ENCODE data around the gene PINLYP. TPM values are rescaled to one million over a fixed set of nuclear protein-coding genes. Genes with fewer than 3 reads are reported as not detected.

Gene PINLYP
- total and polyA plus RNA-seq, 2 donors (not counting 3 experiments of a cell fraction or from before 2014, with no cell fraction given), result 5.5 TPM

GRCh38 chr19:43545981-43546380 is 29.6 kb upstream of the PINLYP start:
- Histone ChIP-seq H3K4me3 (replicated peaks in 1 of 3; ENCODE audit: insufficient read depth in 1 of 3, low read depth in 1 of 3, low read length in 3 of 3) (no peak overlapping the region), H3K79me2 (ENCODE audit: control insufficient read depth, insufficient read depth, low read length) (no peaks in the 10 kb centered on the region), H3K4me1 (ENCODE audit: control insufficient read depth, extremely low read depth, insufficient read depth, low read length) (no peaks in the 10 kb centered on the region), H3K27me3 (ENCODE audit: control insufficient read depth in 2 of 2, insufficient read depth in 2 of 2, low read length in 2 of 2) (no peaks in the 10 kb centered on the region), H3K27ac (ENCODE audit: insufficient read depth, low read depth, low read length) (no peak overlapping the region), H3K36me3 (ENCODE audit: control insufficient read depth in 2 of 2, extremely low read depth in 1 of 2, insufficient read depth in 2 of 2, low read length in 2 of 2) (peaks cover 2 to 33% of the 10 kb centered on the region in 2 experiments), H3K9me1 (replicated peaks; ENCODE audit: control insufficient read depth, extremely low read depth, insufficient read depth, low read length) (no peaks in the 10 kb centered on the region), H2AFZ (ENCODE audit: low read depth, low read length) (no peak overlapping the region), H3K9ac (replicated peaks; ENCODE audit: extremely low read depth, insufficient read depth, low read length) (no peak overlapping the region), H3K4me2 (ENCODE audit: insufficient read depth, low read length) (no peak overlapping the region), H3K9me3 (replicated peaks; ENCODE audit: control insufficient read depth, insufficient read depth, low read length) (no peaks in the 10 kb centered on the region), H4K20me1 (replicated peaks; ENCODE audit: control insufficient read depth, extremely low read depth, insufficient read depth, low read length) (no peaks in the 10 kb centered on the region)
- no peak for DNase-seq (ENCODE audit: low read depth, low spot score)
- dilution Hi-C loops (cut with MboI; ENCODE audit: extremely low pct_ligation_motif_present, low sequenced_read_pairs), result no loop called here
- BruUV-seq (replicated peaks), result no TSS peak
- CTCF ChIA-PET, result interaction anchor here (1.1 kb wide), 2 partner anchors 9 to 10 kb away, joined by 3 read pairs; no protein-coding TSS in a partner anchor
- intact Hi-C loops (cut with micrococcal nuclease), result no loop called here
- no peak for FAIRE-seq
- TF ChIP-seq FOS (IDR thresholded peaks at IDR 0.05; ENCODE audit: borderline replicate concordance, insufficient read depth, low read length), result no peak
- no peak for TF ChIP-seq JUN (IDR thresholded peaks at IDR 0.05; ENCODE audit: borderline replicate concordance, insufficient read depth, insufficient read length, low read depth)
- no peak for TF ChIP-seq EZH2 (IDR thresholded peaks at IDR 0.05; ENCODE audit: borderline replicate concordance, low read depth, low read length, severe bottlenecking)
- no peak for TF ChIP-seq GATA2 (IDR thresholded peaks at IDR 0.05; ENCODE audit: insufficient read depth, insufficient read length, low read depth, low read length)
- no peak for TF ChIP-seq POLR2AphosphoS5 (IDR thresholded peaks at IDR 0.05; ENCODE audit: insufficient read depth, low read depth, low read length)
- no peak for TF ChIP-seq POLR2A (IDR thresholded peaks at IDR 0.05; ENCODE audit: low read depth, low read length)
- no peak for TF ChIP-seq MAX (IDR thresholded peaks at IDR 0.05; ENCODE audit: insufficient read depth, insufficient read length)
- no peak for TF ChIP-seq CTCF (IDR thresholded peaks at IDR 0.05; ENCODE audit: extremely low read depth in 1 of 2, insufficient read depth in 1 of 2, low read depth in 1 of 2, low read length in 2 of 2)
- TF ChIP-seq MYC (IDR thresholded peaks at IDR 0.05; ENCODE audit: low read depth, low read length), result no peak
- POLR2A ChIA-PET, result no interaction called here

Measured in endothelial cell of umbilical vein (primary cell).